Stimulated activated CD8-positive, alpha-beta memory T cell treated with anti-CD3 and anti-CD28 coated beads, Interleukin-2, amount 100 ng/mL, for 48 hours (primary cell): ENCODE data around the gene PSMC6.
A peak's percentile ranks its signal among the peaks of the same experiment; 100 is the strongest.

Experiments used
- DNase-seq, 2 donors: peaks; one replicate each; pipeline ENCODE4 v3.0.0-alpha.2; 2020; ENCODE audit warnings: low read depth in 2 of 2

Gene PSMC6

GRCh38 chr14:52706724-52707706 is at the start of gene PSMC6:
PSMC6 (plus strand) TSS chr14:52707200; CDS start chr14:52707220, 20 bp downstream.
- peak; percentile 93 to 94 for DNase-seq

- no peak for DNase-seq
These were observed 46.7 kb upstream of the PSMC6 start for GRCh38 chr14:52660325-52660724.

GRCh38 chr14:52660832-52661231 is 46.2 kb upstream of the PSMC6 start:
- DNase-seq: no peak

- DNase-seq: no peak
These were observed 45.7 kb upstream of the PSMC6 start for GRCh38 chr14:52661314-52661713.

- no peak for DNase-seq
These were observed 43.1 kb upstream of the PSMC6 start for GRCh38 chr14:52663850-52664249.

GRCh38 chr14:52678591-52678990 is 28.4 kb upstream of the PSMC6 start:
- no peak for DNase-seq

GRCh38 chr14:52683985-52684520 is 22.9 kb upstream of the PSMC6 start:
- no peak for DNase-seq

- no peak for DNase-seq
These were observed 20.8 kb upstream of the PSMC6 start for GRCh38 chr14:52686176-52686575.

GRCh38 chr14:52690983-52691760 is 15.8 kb upstream of the PSMC6 start:
- DNase-seq: no peak

- no peak for DNase-seq
These were observed 14.6 kb upstream of the PSMC6 start for GRCh38 chr14:52692248-52692962.

- DNase-seq: no peak
These were observed 14.0 kb upstream of the PSMC6 start for GRCh38 chr14:52693036-52693435.

GRCh38 chr14:52693532-52693931 is 13.5 kb upstream of the PSMC6 start:
- no peak for DNase-seq

- DNase-seq: peak; percentile 23 to 24
These were observed 12.1 kb upstream of the PSMC6 start for GRCh38 chr14:52694761-52695480.

GRCh38 chr14:52695481-52696091 is 11.4 kb upstream of the PSMC6 start, which contains the start of gene ERO1A:
ERO1A (minus strand) TSS chr14:52695558; CDS start chr14:52695481, 77 bp downstream.
- DNase-seq: peak; percentile 55 to 64

- DNase-seq: no peak
These were observed 6.3 kb upstream of the PSMC6 start for GRCh38 chr14:52700701-52701172.

- DNase-seq: no peak
These were observed 5.8 kb upstream of the PSMC6 start for GRCh38 chr14:52701223-52701622.

- DNase-seq: no peak
These were observed 3.8 kb upstream of the PSMC6 start for GRCh38 chr14:52703225-52703624.

- no peak for DNase-seq
These were observed 3.3 kb upstream of the PSMC6 start for GRCh38 chr14:52703664-52704063.

GRCh38 chr14:52706286-52706685 is 714 bp upstream of the PSMC6 start:
- peak in 1 of 2 donors; percentile 36 for DNase-seq

GRCh38 chr14:52711666-52712065 is 4.7 kb downstream of the PSMC6 start:
- DNase-seq: no peak
